Fibroblast of upper back skin (primary cell): Measurements from ENCODE around the gene PSEN2.
"Not testable (repeated sequence)": the region's sequence is repeated elsewhere in the genome, so short reads cannot be mapped to it uniquely, and the experiment has no call there.

Experiments used
- DNase-seq: peaks from one replicate; pipeline ENCODE4 v3.0.0-alpha.2; 2013

PSEN2 gene

DNA sequence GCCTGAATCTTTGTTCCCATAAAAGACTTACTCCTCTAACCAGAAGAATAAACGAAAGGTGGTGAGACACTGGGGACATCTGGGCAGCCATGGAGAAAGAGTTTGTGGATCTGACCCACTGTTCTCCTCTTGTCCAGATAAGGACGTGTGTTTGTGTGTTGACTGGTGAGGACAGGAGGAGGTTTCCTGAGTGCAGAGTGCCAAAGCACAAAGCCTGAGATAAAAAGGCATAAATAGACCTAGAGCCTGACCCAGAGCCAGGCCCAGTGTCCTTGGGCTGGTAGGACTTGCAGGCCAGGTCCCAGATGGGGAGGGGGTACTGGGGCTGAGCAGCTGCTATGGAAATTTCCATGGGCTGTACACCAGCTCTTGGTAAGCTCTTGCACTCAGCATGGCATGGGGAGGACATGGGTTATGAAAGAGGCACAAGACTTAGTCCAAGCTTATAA lies 50.1 kb downstream of the PSEN2 start:
- DNase-seq: no peak

DNA sequence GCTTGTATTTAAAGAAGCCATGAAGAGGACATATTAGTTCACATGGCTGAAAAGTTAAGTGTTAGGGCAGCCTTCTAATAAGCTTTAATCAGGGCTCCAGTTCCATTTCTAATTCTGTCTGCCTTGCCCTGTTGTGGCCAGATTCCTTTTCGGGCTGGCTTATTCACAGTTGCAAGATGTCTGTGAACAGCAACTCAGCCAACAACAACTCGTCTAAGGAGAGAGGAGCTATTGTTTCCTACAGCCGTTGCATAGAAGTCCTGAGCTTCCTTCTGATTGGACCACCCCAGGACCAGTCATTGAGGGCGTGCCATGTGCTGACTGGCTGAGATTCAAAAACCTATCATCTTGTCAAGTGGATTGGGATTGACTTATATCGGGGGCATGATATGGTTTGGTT lies 51.1 kb downstream of the PSEN2 start:
- no peak for DNase-seq

DNA sequence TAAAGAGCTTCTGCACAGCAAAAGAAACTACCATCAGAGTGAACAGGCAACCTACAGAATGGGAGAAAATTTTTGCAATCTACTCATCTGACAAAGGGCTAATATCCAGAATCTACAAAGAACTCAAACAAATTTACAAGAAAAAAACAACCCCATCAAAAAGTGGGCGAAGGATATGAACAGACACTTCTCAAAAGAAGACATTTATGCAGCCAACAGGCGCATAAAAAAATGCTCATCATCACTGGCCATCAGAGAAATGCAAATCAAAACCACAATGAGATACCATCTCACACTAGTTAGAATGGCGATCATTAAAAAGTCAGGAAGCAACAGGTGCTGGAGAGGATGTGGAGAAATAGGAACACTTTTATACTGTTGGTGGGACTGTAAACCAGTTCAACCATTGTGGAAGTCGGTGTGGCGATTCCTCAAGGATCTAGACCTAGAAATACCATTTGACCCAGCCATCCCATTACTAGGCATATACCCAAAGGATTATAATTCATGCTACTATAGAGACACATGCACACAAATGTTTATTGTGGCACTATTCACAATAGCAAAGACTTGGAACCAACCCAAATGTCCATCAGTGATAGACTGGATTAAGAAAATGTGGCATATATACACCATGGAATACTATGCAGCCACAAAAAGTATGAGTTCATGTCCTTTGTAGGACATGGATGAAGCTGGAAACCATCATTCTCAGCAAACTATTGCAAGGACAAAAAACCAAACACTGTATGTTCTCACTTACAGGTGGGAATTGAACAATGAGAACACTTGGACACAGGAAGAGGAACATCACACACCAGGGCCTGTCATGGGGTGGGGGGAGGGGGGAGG lies 59.1 kb downstream of the PSEN2 start:
- not testable (repeated sequence) for DNase-seq

DNA sequence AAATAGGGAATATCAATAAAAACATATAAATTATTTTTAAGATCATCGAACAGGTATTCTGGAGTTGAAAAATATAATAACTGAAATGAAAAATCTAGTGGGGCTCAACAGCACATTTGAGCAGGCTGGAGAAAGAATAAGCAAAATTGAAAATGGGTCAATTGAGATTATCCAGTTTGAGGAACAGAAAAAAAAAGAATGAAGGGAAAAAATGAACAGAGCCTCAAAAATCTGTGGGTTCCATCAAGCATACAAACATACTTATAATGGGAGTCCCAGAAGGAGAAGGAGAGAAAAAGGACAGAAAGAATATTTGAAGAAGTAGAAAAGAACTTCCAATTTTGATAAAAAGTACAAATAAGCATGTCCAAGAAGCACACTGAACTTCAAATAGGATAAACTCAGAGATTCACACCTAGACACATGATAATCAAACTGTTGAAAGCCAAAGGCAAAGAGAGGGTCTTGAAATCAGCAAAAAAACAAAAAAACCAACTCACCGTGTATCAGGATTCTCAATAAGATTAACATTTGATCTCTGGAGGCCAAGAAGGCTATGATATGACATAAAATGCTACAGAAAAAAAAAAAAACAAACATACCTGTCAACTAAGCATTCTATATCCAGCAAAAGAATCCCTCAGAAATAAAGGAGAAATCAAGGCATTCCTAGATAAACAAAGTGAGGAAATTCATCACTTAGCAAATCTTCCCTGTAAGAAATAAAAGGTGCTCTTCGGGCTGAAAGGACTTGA lies 64.2 kb downstream of the PSEN2 start:
- no peak for DNase-seq

DNA sequence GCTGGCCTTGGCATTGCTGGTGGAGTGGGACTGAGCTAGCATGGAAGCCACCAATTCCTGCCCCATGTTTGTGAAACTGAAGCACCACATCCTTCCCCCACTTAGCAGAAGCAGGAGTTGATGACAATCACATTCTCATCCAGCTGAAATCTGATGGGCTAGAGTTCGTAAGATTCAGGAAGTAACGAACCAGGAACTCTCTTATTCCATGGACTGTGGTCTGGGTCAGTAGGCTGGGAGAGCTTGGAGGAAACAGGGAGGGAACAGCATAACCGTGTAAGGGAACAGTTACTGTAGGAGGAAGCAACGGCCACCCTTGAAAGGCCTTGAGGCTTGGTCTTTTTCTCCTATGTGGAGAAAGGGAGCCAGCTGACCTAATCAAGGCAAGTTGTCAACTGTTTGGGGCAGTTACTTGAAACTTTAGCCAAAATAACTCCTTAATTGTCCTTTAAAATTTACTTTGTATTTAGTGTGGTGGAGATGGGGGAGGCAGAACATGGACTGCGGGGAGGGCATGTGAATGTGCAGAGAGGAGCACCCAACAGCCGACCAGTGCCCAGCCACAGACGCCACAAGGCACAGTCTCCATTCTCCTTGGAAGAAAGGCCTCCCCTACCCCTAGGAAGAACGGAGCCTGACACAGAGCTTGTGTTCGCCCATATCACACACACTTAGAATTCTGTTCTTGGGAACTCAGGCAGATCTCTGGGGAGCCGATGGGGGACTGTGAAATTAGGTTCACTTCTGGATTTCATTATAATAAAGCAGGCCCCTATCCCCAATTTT lies 67.7 kb downstream of the PSEN2 start:
- DNase-seq: no peak

DNA sequence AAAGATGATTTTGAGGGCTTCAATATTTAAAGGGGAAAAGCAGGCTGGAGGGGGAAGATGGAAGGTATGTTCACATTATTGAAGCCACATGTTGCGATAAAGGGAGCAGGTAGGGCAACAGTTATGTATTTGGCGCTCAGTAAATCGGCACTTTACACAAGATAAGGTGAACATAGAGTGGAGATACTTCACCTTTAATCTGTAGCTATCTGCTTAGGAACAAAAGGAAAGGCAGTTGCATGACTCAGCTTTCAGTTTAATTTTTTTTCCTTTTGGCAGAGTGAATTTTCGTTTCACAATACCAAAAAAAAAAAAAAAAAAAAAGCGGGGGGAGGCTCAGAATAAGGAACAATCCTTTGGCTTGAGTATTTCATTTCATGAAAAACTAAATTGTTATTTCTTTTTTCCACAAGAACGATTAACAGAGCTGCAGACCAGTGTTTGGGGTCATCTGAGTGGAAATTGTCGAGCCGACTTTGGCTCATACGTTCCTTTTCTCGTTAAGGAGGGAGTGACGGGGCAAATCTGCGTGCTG lies 68.6 kb downstream of the PSEN2 start:
- DNase-seq: peak; percentile 43

DNA sequence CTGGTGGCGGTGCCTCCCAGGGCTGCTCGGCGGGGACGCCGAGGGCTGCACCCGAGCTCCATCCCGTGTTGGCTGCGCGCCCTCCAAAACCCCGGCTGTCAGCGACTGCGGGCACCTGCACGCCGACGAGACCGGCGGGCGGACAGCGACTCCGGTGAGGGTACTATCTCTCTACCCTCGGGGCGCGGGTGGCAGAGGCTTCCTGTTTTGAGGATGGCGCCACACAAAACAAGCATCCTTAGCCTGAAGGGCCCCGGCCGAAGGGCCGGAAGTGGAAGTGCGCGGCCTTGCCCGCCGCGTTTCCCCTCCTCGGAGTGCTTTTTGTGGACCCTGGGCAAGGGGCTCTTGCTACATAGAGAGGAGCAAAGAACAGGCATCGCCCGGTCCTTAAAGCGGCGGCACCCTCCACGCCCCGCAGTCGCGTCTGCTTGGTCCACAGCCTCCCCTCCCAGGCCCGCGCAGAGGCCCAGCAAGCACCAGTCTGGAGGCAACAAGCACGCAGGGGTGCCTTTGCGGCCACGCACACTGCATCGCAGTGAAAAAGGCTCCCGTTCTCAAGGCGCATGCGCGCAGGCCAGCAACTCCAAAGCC lies 69.1 kb downstream of the PSEN2 start:
- no peak for DNase-seq

DNA sequence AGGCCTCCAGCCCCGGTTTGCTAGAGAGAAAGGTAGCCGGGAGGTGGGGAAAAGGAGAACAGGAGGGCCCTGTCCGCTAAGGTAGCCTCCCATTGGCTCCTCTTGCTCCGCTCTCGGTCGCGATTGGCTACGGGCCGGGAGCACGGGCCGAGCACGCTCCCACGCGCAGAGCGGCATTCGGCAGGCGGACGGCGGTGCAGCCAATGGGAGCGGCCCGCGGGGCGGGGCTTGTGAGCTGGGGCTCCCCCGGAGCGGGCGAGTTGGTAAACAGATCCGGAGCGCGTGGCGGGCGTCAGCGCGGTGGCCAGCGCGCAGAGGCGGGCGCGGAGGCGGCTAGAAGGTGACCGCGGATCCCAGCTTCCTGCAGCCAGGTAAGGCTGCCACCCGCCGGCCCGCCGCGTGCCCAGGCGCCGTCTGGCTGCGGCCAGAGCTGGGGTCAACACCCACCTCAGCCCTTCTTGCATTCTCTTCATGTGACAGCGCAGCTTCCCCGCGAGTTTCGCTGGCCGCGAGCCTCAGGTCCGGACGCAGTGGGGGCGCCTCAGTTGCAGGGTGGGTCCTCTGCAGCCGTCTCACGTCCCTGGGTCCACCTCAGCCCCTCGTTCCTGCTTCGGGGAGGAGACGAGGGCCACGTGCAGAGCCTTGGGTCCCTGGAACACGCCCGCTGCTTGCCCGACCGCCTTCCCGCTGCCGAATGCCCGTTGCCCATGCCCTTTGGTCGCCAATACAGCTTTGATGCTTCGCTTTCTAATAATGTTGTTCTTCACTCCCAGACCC lies 69.8 kb downstream of the PSEN2 start, which contains the start of gene COQ8A:
COQ8A (plus strand) TSS at position 266 of the 777 bp plus-strand sequence. CDS start 21,092 bp downstream, outside the sequence.
- peak; percentile 100 for DNase-seq

DNA sequence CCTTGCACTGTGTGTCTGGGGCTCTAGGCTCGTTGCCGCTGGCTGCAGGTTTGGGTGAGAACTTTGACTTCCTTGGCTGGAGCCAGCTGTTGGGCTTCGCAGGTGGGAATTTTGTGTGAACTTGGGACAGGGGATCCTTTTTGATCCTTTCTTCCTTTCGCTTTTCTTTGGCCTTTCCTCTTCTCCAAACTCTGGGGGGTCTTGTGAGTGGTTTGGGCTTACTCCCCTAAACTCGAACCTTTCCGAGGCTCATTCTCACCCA lies 70.3 kb downstream of the PSEN2 start:
- DNase-seq: no peak

DNA sequence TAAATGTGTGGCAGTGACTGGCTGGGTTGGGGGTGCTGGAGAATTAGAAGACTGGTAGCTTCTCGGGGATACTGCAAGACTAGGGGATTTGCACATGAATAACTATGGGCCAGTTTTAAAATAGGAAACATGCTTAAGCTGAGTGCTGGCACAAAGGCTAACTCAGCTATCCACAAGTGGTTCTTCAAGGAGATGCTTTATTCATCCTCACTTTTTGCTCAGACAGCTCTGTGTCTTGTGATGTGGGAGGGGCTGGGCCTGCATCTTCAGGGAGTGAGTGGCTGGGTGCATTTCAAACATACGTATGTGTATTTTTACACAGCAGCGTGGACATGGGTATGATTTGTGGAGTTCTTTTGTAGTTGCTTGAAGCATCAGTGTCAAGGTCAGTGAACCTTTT lies 72.0 kb downstream of the PSEN2 start:
- no peak for DNase-seq

DNA sequence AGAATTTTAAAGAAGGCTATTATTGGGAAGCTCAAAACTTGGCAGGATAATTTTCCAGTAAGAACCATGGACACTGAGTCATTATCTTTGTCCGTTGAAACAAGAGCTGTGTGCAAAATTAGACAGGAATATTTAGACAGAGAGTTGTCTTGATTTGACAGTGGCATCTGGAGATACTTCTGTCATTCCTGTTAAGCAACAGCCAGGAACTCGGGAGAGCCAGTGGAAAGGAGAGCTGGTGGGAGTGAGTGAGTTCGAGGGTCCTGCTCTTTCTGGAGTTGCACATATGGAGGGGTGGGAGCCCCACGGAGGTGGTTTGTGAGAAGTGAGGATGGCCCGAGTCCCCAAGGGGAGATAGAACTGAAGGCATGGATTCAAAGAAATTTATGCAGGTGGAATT lies 72.7 kb downstream of the PSEN2 start:
- no peak for DNase-seq

DNA sequence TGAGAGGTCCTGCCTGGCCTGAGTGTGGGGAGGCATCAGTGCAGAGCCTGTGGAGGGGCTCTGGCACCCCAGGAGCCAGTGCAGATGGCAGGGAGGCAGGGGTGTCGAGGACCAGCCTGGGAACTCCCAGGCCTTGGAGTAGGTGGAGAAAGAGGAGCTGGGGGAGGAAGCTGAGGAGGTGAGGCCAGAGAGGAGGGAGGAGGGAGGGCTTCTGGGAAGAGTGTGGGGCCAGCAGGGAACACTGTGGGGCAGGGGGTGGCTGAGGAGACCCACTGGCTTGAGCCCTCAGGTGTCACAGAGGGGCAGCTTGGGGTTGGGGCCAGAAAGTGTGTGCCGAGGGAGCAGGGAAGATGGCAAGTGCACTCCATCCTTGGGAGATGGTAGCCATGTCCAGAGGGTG lies 73.5 kb downstream of the PSEN2 start:
- DNase-seq: no peak

DNA sequence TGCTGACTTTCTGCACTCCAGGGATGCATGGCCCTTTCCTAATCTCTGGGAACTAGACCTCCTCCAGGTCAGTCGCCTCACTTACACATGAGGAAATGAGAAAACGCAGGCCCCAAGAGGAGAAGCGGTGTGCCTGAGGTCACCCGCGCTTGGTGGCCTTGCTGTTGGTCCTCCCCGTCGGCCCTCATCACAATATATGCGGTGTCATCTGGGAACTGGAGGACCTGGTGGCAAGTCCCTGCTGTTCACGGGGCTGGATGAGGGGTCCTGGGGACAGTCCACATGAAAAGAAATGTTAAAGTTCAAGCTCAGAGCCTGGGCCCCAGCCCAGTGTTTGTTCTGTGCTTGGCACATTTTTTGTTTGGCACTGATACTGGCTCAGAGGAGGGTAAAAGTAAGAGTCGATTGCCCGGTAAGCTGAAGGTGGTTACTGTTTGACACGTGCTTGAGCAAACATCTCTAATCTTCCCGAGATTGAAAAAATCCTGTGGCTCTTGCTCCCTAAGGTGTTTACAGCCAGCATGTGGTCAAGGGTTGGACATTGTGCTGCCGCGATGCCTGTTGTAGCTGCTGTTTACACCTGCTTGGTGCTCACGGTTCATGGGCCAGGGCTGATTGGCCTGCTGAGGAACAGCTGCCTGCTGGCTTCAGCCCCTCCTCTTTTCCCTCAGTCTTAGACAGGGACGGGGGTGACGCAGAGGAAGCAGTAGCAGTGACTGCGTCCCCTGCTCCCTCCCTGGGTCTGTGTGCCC lies 74.9 kb downstream of the PSEN2 start:
- no peak for DNase-seq
